ENCODE data around the gene GPR152. TPM values are rescaled to one million over a fixed set of nuclear protein-coding genes. Genes with fewer than 3 reads are reported as not detected.
A peak's percentile ranks its signal among the peaks of the same experiment; 100 is the strongest.

Gene GPR152
- total RNA-seq, 4 donors from 2014 or later = not detected

DNA sequence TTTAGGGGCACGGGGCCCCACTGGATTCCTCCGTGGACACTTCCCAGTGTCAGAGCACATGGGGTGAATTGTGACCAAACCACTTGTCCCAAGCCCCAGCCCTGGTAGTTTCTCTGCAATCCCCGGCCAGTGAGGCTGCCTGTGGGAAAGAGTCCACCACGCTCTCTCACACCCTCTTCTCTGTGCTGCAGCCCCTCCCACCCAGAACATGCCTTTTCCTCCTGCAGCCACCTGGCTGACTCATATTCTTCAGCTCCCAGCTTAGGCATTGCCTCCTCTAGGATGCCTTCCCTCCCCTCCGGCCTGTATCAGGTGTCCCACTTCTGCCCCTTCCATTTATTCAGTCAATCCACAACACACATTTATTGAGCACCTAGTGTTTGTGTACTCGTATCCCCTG, 29.6 kb downstream of the GPR152 start:
- no peak for TF ChIP-seq CTCF (IDR thresholded peaks at IDR 0.05)
- intact Hi-C loops (cut with DNase I) = no loop called here
- Histone ChIP-seq H3K9me3 (no peaks in the 10 kb centered on the region), H3K27ac (peak overlapping the region in 3 of 4 donors; percentile 35 to 69 (median 61)), H3K27me3 (no peaks in the 10 kb centered on the region), H3K4me3 (no peak overlapping the region), H3K36me3 (no peaks in the 10 kb centered on the region), H3K4me1 (peaks cover 22 to 59% (median 39%) of the 10 kb centered on the region in 3 donors)
- WGBS, 2 donors = 31 to 32% methylated on average over 4 to 6 of the region's 6 CpGs
- DNase-seq = no peak

DNA sequence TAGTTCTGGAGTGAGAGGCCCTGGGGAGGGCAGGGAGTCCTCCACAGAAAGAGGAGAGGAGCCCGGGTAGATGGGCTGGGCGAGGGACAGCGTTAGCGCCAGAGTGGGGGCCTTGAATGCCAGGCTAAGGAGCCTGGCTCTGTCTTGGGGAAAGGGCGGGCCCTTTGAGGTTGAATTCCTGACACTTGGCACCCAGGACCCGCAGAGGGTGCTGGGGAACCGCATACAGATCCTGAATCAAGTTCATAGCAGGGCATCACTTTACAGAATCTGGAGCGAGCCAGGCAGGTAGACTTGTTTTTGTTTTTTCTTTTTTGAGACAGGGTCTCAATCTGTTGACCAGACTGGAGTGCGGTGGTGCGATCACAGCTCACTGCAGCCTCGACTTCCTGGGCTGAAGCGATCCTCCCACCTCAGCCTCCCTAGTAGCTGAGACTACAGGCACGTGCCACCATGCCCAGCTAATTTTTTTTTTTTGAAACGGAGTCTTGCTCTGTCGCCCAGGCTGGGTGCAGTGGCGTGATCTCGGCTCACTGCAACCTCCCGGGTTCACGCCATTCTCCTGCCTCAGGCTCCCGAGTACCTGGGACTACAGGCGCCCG, 31.0 kb downstream of the GPR152 start:
- no peak for DNase-seq
- TF ChIP-seq POLR2A (IDR thresholded peaks at IDR 0.05) (no peak), CTCF (IDR thresholded peaks at IDR 0.05) (no peak)
- Histone ChIP-seq H3K4me1 (peaks cover 25 to 65% (median 44%) of the 10 kb centered on the region in 3 donors), H3K27ac (peak overlapping the region; percentile 71 to 97 (median 90)), H3K9me3 (no peaks in the 10 kb centered on the region), H3K36me3 (no peaks in the 10 kb centered on the region), H3K4me3 (peak overlapping the region; percentile 50 to 89 (median 68)), H3K27me3 (no peaks in the 10 kb centered on the region)
- whole genome bisulfite sequencing, 2 donors = 72 to 78% methylated on average over 10 to 17 of the region's 22 CpGs
- intact Hi-C loops (cut with DNase I) = no loop called here

- Histone ChIP-seq H3K4me1 (peaks cover 32 to 72% (median 51%) of the 10 kb centered on the region in 3 donors), H3K4me3 (peak overlapping the region; percentile 50 to 89 (median 68)), H3K27me3 (no peaks in the 10 kb centered on the region), H3K9me3 (no peaks in the 10 kb centered on the region), H3K27ac (peak overlapping the region; percentile 81 to 97 (median 90)), H3K36me3 (no peaks in the 10 kb centered on the region)
- DNase-seq = peak; percentile 74
- WGBS, 2 donors = 0% methylated on average over 4 of the region's 97 CpGs; no CpG with 5 or more reads in 1 of the 2 donors
- TF ChIP-seq CTCF (IDR thresholded peaks at IDR 0.05) (peak in 1 of 6 experiments; percentile 18), POLR2A (IDR thresholded peaks at IDR 0.05) (peak in 2 of 4 donors; percentile 60 to 81)
- intact Hi-C loops (cut with DNase I) = no loop called here
Measured at GRCh38 chr11:67420646-67421429, 31.7 kb downstream of the GPR152 start.

- TF ChIP-seq POLR2A (IDR thresholded peaks at IDR 0.05) = no peak
- no peak for TF ChIP-seq CTCF (IDR thresholded peaks at IDR 0.05)
- intact Hi-C loops (cut with DNase I) = no loop called here
- 17% methylated on average over 2 to 3 of the region's 15 CpGs for WGBS, 2 donors
- DNase-seq = no peak
- H3K27ac ChIP-seq = peak overlapping the region; percentile 81 to 97 (median 90)
- no peaks in the 10 kb centered on the region for H3K9me3 ChIP-seq
- peak overlapping the region; percentile 50 to 89 (median 68) for H3K4me3 ChIP-seq
- H3K4me1 ChIP-seq = peaks cover 38 to 78% (median 55%) of the 10 kb centered on the region in 3 donors
- peaks cover 0 to 1% (median 0%) of the 10 kb centered on the region in 4 donors for H3K27me3 ChIP-seq
- no peaks in the 10 kb centered on the region for H3K36me3 ChIP-seq
Measured at GRCh38 chr11:67420147-67420645, 32.3 kb downstream of the GPR152 start.
